Right lung (tissue), 10 donors: ENCODE measurements around the gene PRSS27. TPM values are rescaled to one million over a fixed set of nuclear protein-coding genes. Genes with fewer than 3 reads are reported as not detected.

Experiments
- DNase-seq, 2 donors: peaks; one replicate each; pipeline ENCODE4 v3.0.0-alpha.2; 2013
- long read RNA-seq, 8 donors: transcript quantifications; one replicate each; lab custom pipeline, GENCODE V29; 2026
- polyA plus RNA-seq, 5 donors: library from polyadenylated mRNA; unstranded; fragments of 120-200 nt; gene quantifications; one replicate each; pipeline versions ENCODE4 v1.2.1 to v1.2.3, GENCODE V29; 2013; ENCODE audit warnings: inconsistent platforms in 1 of 5, low replicate concordance in 1 of 5; ENCODE audit not compliant: insufficient read length in 5 of 5, insufficient read depth in 1 of 5

PRSS27 gene
- polyA plus RNA-seq = 1 to 10 TPM; 1.7 to 3.1 (median 2.5) TPM
- long read RNA-seq, donor 1 = 0 reads
- long read RNA-seq, donor 2, partial matches to known transcripts = 0 of 1 reads
- long read RNA-seq, donor 2, other reads (novel, unspliced or antisense) = 0 of 1 reads
- long read RNA-seq, donor 3, partial matches to known transcripts = 0 of 3 reads
- long read RNA-seq, donor 3, other reads (novel, unspliced or antisense) = 0 of 3 reads
- long read RNA-seq, donor 4, partial matches to known transcripts = 0 of 2 reads
- long read RNA-seq, donor 4, other reads (novel, unspliced or antisense) = 0 of 2 reads
- long read RNA-seq, donor 5, partial matches to known transcripts = 0 of 2 reads
- long read RNA-seq, donor 5, other reads (novel, unspliced or antisense) = 0 of 2 reads
- long read RNA-seq, donor 6, partial matches to known transcripts = 0 of 2 reads
- long read RNA-seq, donor 6, other reads (novel, unspliced or antisense) = 0 of 2 reads
- long read RNA-seq, donor 7, partial matches to known transcripts = 0 of 2 reads
- long read RNA-seq, donor 7, other reads (novel, unspliced or antisense) = 0 of 2 reads
- long read RNA-seq, donor 8, partial matches to known transcripts = 0 of 2 reads
- long read RNA-seq, donor 8, other reads (novel, unspliced or antisense) = 0 of 2 reads

GRCh38 chr16:2720064-2720457, at the start of gene PRSS27:
Gene PRSS27 (minus strand): TSS chr16:2720224. CDS start chr16:2720160, 64 bp downstream.
- no peak for DNase-seq

- DNase-seq = no peak
Measured at GRCh38 chr16:2769675-2770056, 49.6 kb upstream of the PRSS27 start.

GRCh38 chr16:2769100-2769529, 49.1 kb upstream of the PRSS27 start:
- no peak for DNase-seq

- no peak for DNase-seq
Measured at GRCh38 chr16:2768403-2769089, 48.5 kb upstream of the PRSS27 start.

GRCh38 chr16:2767891-2768290, 47.9 kb upstream of the PRSS27 start:
- DNase-seq = no peak

- no peak for DNase-seq
Measured at GRCh38 chr16:2767140-2767731, 47.2 kb upstream of the PRSS27 start.

GRCh38 chr16:2766430-2767139, 46.6 kb upstream of the PRSS27 start:
- DNase-seq = no peak

GRCh38 chr16:2765462-2766404, 45.7 kb upstream of the PRSS27 start:
- DNase-seq = no peak

- DNase-seq = no peak
Measured at GRCh38 chr16:2764718-2765117, 44.7 kb upstream of the PRSS27 start.

- no peak for DNase-seq
Measured at GRCh38 chr16:2763173-2763572, 43.1 kb upstream of the PRSS27 start.

- no peak for DNase-seq
Measured at GRCh38 chr16:2762711-2763110, 42.7 kb upstream of the PRSS27 start.

- DNase-seq = no peak
Measured at GRCh38 chr16:2761886-2762583, 42.0 kb upstream of the PRSS27 start.

- no peak for DNase-seq
Measured at GRCh38 chr16:2761472-2761871, 41.4 kb upstream of the PRSS27 start.

GRCh38 chr16:2757344-2757743, 37.3 kb upstream of the PRSS27 start:
- DNase-seq = no peak

- DNase-seq = no peak
Measured at GRCh38 chr16:2756288-2757015, 36.4 kb upstream of the PRSS27 start.

GRCh38 chr16:2755158-2755557, 35.1 kb upstream of the PRSS27 start:
- DNase-seq = no peak

- DNase-seq = no peak
Measured at GRCh38 chr16:2753733-2754020, 33.7 kb upstream of the PRSS27 start.

GRCh38 chr16:2752850-2753732, 33.1 kb upstream of the PRSS27 start:
- DNase-seq = peak in 1 of 2 donors; percentile 89
